ENCODE data around the gene NID2.

NID2 gene

GRCh38 chr14:52033101-52033642, 35.7 kb downstream of the NID2 start:
- H3K36me3 ChIP-seq (ENCODE audit: insufficient read depth, low read length), result peaks cover 22% of the 10 kb centered on the region

GRCh38 chr14:52032204-52032801, 36.6 kb downstream of the NID2 start:
- Histone ChIP-seq H3K4me3 (peak overlapping the region; percentile 69), H3K9ac (ENCODE audit: insufficient read length) (peak overlapping the region; percentile 56), H3K27ac (peak overlapping the region; percentile 99), H3K9me3 (ENCODE audit: low read depth, low read length) (no peaks in the 10 kb centered on the region; the same call in 1 of the 2 replicates), H3K36me3 (ENCODE audit: insufficient read depth, low read length) (peaks cover 22% of the 10 kb centered on the region)
- DNase-seq (ENCODE audit: low read depth, low spot score), result no peak
- TF ChIP-seq POLR2AphosphoS5 (IDR thresholded peaks at IDR 0.05; ENCODE audit: borderline replicate concordance, low read depth, low read length) (no peak), FOXP2 (optimal IDR thresholded peaks at IDR 0.05; ENCODE audit: control extremely low read depth, extremely low read length, insufficient read depth) (no peak), EZH2 (IDR thresholded peaks at IDR 0.05) (no peak)

More at GRCh38 chr14:52033101-52033642, 35.7 kb downstream of the NID2 start:
- Histone ChIP-seq H3K9me3 (ENCODE audit: low read depth, low read length) (no peaks in the 10 kb centered on the region; the same call in 1 of the 2 replicates), H3K9ac (ENCODE audit: insufficient read length) (peak overlapping the region; percentile 56), H3K4me3 (peak overlapping the region; percentile 69), H3K27ac (peak overlapping the region; percentile 99)
- TF ChIP-seq POLR2AphosphoS5 (IDR thresholded peaks at IDR 0.05; ENCODE audit: borderline replicate concordance, low read depth, low read length) (no peak; the same call in 1 of the 2 replicates), EZH2 (IDR thresholded peaks at IDR 0.05) (no peak), FOXP2 (optimal IDR thresholded peaks at IDR 0.05; ENCODE audit: control extremely low read depth, extremely low read length, insufficient read depth) (no peak)
- DNase-seq (ENCODE audit: low read depth, low spot score), result no peak

GRCh38 chr14:52031781-52032180, 37.1 kb downstream of the NID2 start:
- Histone ChIP-seq H3K27ac (peak overlapping the region; percentile 99), H3K9me3 (ENCODE audit: low read depth, low read length) (no peaks in the 10 kb centered on the region; the same call in 1 of the 2 replicates), H3K4me3 (peak overlapping the region; percentile 69), H3K36me3 (ENCODE audit: insufficient read depth, low read length) (peaks cover 17% of the 10 kb centered on the region), H3K9ac (ENCODE audit: insufficient read length) (peak overlapping the region; percentile 56)
- no peak for TF ChIP-seq POLR2AphosphoS5 (IDR thresholded peaks at IDR 0.05; ENCODE audit: borderline replicate concordance, low read depth, low read length)
- no peak for TF ChIP-seq EZH2 (IDR thresholded peaks at IDR 0.05)
- TF ChIP-seq FOXP2 (optimal IDR thresholded peaks at IDR 0.05; ENCODE audit: control extremely low read depth, extremely low read length, insufficient read depth), result no peak
- no peak for DNase-seq (ENCODE audit: low read depth, low spot score)

- no peak for DNase-seq (ENCODE audit: low read depth, low spot score)
- H3K4me3 ChIP-seq, result no peak overlapping the region
- H3K36me3 ChIP-seq (ENCODE audit: insufficient read depth, low read length), result peaks cover 4% of the 10 kb centered on the region
- no peaks in the 10 kb centered on the region; the same call in 1 of the 2 replicates for H3K9me3 ChIP-seq (ENCODE audit: low read depth, low read length)
- TF ChIP-seq EZH2 (IDR thresholded peaks at IDR 0.05), result no peak
- no peak for TF ChIP-seq POLR2AphosphoS5 (IDR thresholded peaks at IDR 0.05; ENCODE audit: borderline replicate concordance, low read depth, low read length)
- TF ChIP-seq FOXP2 (optimal IDR thresholded peaks at IDR 0.05; ENCODE audit: control extremely low read depth, extremely low read length, insufficient read depth), result no peak
- H3K27ac ChIP-seq, result peak overlapping the region; percentile 68
- H3K9ac ChIP-seq (ENCODE audit: insufficient read length), result no peak overlapping the region
These were observed 39.0 kb downstream of the NID2 start for GRCh38 chr14:52029881-52030280.

- no peak overlapping the region for H3K9ac ChIP-seq (ENCODE audit: insufficient read length)
- H3K4me3 ChIP-seq, result no peak overlapping the region
- H3K36me3 ChIP-seq (ENCODE audit: insufficient read depth, low read length), result peaks cover 5% of the 10 kb centered on the region; the same call in 1 of the 2 replicates
- H3K9me3 ChIP-seq (ENCODE audit: low read depth, low read length), result no peaks in the 10 kb centered on the region
- DNase-seq (ENCODE audit: low read depth, low spot score), result no peak
- no peak overlapping the region for H3K27ac ChIP-seq
- TF ChIP-seq FOXP2 (optimal IDR thresholded peaks at IDR 0.05; ENCODE audit: control extremely low read depth, extremely low read length, insufficient read depth), result no peak
- no peak for TF ChIP-seq POLR2AphosphoS5 (IDR thresholded peaks at IDR 0.05; ENCODE audit: borderline replicate concordance, low read depth, low read length)
- no peak for TF ChIP-seq EZH2 (IDR thresholded peaks at IDR 0.05)
These were observed 42.0 kb downstream of the NID2 start for GRCh38 chr14:52026901-52027300.

GRCh38 chr14:52026017-52026660, 42.7 kb downstream of the NID2 start:
- Histone ChIP-seq H3K9ac (ENCODE audit: insufficient read length) (no peak overlapping the region), H3K36me3 (ENCODE audit: insufficient read depth, low read length) (peaks cover 5% of the 10 kb centered on the region; the same call in 1 of the 2 replicates), H3K27ac (no peak overlapping the region), H3K9me3 (ENCODE audit: low read depth, low read length) (no peaks in the 10 kb centered on the region), H3K4me3 (no peak overlapping the region)
- no peak for DNase-seq (ENCODE audit: low read depth, low spot score)
- TF ChIP-seq FOXP2 (optimal IDR thresholded peaks at IDR 0.05; ENCODE audit: control extremely low read depth, extremely low read length, insufficient read depth) (no peak), POLR2AphosphoS5 (IDR thresholded peaks at IDR 0.05; ENCODE audit: borderline replicate concordance, low read depth, low read length) (no peak), EZH2 (IDR thresholded peaks at IDR 0.05) (no peak)

- no peak overlapping the region for H3K9ac ChIP-seq (ENCODE audit: insufficient read length)
- H3K36me3 ChIP-seq (ENCODE audit: insufficient read depth, low read length), result peaks cover 5% of the 10 kb centered on the region; the same call in 1 of the 2 replicates
- no peak overlapping the region for H3K27ac ChIP-seq
- H3K4me3 ChIP-seq, result no peak overlapping the region
- no peak for DNase-seq (ENCODE audit: low read depth, low spot score)
- no peaks in the 10 kb centered on the region for H3K9me3 ChIP-seq (ENCODE audit: low read depth, low read length)
- TF ChIP-seq POLR2AphosphoS5 (IDR thresholded peaks at IDR 0.05; ENCODE audit: borderline replicate concordance, low read depth, low read length), result no peak
- no peak for TF ChIP-seq EZH2 (IDR thresholded peaks at IDR 0.05)
- no peak for TF ChIP-seq FOXP2 (optimal IDR thresholded peaks at IDR 0.05; ENCODE audit: control extremely low read depth, extremely low read length, insufficient read depth)
These were observed 43.5 kb downstream of the NID2 start for GRCh38 chr14:52025310-52025709.

GRCh38 chr14:52023518-52023917, 45.3 kb downstream of the NID2 start:
- Histone ChIP-seq H3K36me3 (ENCODE audit: insufficient read depth, low read length) (peaks cover 8% of the 10 kb centered on the region; the same call in 1 of the 2 replicates), H3K27ac (no peak overlapping the region), H3K9me3 (ENCODE audit: low read depth, low read length) (no peaks in the 10 kb centered on the region), H3K4me3 (no peak overlapping the region), H3K9ac (ENCODE audit: insufficient read length) (no peak overlapping the region)
- no peak for DNase-seq (ENCODE audit: low read depth, low spot score)
- no peak for TF ChIP-seq FOXP2 (optimal IDR thresholded peaks at IDR 0.05; ENCODE audit: control extremely low read depth, extremely low read length, insufficient read depth)
- TF ChIP-seq EZH2 (IDR thresholded peaks at IDR 0.05), result no peak
- TF ChIP-seq POLR2AphosphoS5 (IDR thresholded peaks at IDR 0.05; ENCODE audit: borderline replicate concordance, low read depth, low read length), result no peak
